Ectodermal cell (in vitro differentiated cells): ENCODE measurements around the gene NEDD9. TPM values are rescaled to one million over a fixed set of nuclear protein-coding genes. Genes with fewer than 3 reads are reported as not detected.

Source experiments
- H3K27ac ChIP-seq: 2 replicates; pipeline ENCODE4 v1.7.0; 2013; ENCODE audit warnings: mild to moderate bottlenecking, low read depth, low read length; ENCODE audit not compliant: insufficient read depth, poor library complexity, severe bottlenecking
- H3K27me3 ChIP-seq: 2 replicates; pipeline ENCODE4 v1.7.0; 2013; ENCODE audit warnings: mild to moderate bottlenecking, low read length; ENCODE audit not compliant: insufficient read depth, control insufficient read depth, poor library complexity, severe bottlenecking
- H3K36me3 ChIP-seq: one replicate; pipeline ENCODE4 v1.7.0; 2013; ENCODE audit warnings: low read length; ENCODE audit not compliant: control insufficient read depth, insufficient read depth
- H3K4me1 ChIP-seq: one replicate; pipeline ENCODE4 v1.7.0; 2013; ENCODE audit warnings: low read length; ENCODE audit not compliant: control insufficient read depth, insufficient read depth
- H3K4me3 ChIP-seq: 2 replicates; pipeline ENCODE4 v1.7.0; 2013; ENCODE audit warnings: low read depth, low read length, control low read depth; ENCODE audit not compliant: insufficient read depth
- H3K9me3 ChIP-seq: 2 replicates; pipeline ENCODE4 v1.7.0; 2013; ENCODE audit warnings: mild to moderate bottlenecking, low read length, moderate library complexity; ENCODE audit not compliant: control insufficient read depth
- WGBS, 2 experiments: methylation state at CpG; one replicate each; pipeline ENCODE4 v1.1.7; 2013; ENCODE audit warnings: missing lambda C conversion rate in 2 of 2; 5-methylcytosine and 5-hydroxymethylcytosine counted together
- polyA plus RNA-seq, 4 experiments: library from polyadenylated mRNA; stranded (reverse); fragments of 50-300 nt; gene quantifications; one replicate each; pipeline ENCODE4 v1.2.3, GENCODE V29; 2013

NEDD9 gene
- polyA plus RNA-seq (2013, experiment 1 of 4) = 14.2 TPM
- 13.2 TPM for polyA plus RNA-seq (2013, experiment 2 of 4)
- polyA plus RNA-seq (2013, experiment 3 of 4) = 10.4 TPM
- 12.6 TPM for polyA plus RNA-seq (2013, experiment 4 of 4)

- Histone ChIP-seq H3K27ac (peak within 1 kb of the TSS; percentile 94), H3K36me3 (no peaks in the 10 kb centered on the region), H3K4me1 (peaks cover 48% of the 10 kb centered on the region), H3K27me3 (no peaks in the 10 kb centered on the region), H3K4me3 (peak within 1 kb of the TSS; percentile 69), H3K9me3 (no peaks in the 10 kb centered on the region)
- WGBS, 2 experiments = 0 to 1% methylated on average over 24 of the region's 24 CpGs
Observed at GRCh38 chr6:11232193-11232769, at the start of gene NEDD9. Gene NEDD9 (minus strand): TSS chr6:11232668. CDS start chr6:11232515, 153 bp downstream.

GRCh38 chr6:11282245-11282644, 49.8 kb upstream of the NEDD9 start:
- no peaks in the 10 kb centered on the region for H3K27me3 ChIP-seq
- no peaks in the 10 kb centered on the region for H3K9me3 ChIP-seq
- H3K27ac ChIP-seq = no peak overlapping the region
- peaks cover 23% of the 10 kb centered on the region for H3K4me1 ChIP-seq
- no peak overlapping the region for H3K4me3 ChIP-seq
- WGBS, 2 experiments = 93 to 94% methylated on average over 2 of the region's 2 CpGs
- no peaks in the 10 kb centered on the region for H3K36me3 ChIP-seq

- H3K4me3 ChIP-seq = no peak overlapping the region
- H3K9me3 ChIP-seq = no peaks in the 10 kb centered on the region
- no peak overlapping the region for H3K27ac ChIP-seq
- WGBS, 2 experiments = 94 to 96% methylated on average over 4 of the region's 4 CpGs
- H3K4me1 ChIP-seq = peaks cover 30% of the 10 kb centered on the region
- H3K36me3 ChIP-seq = no peaks in the 10 kb centered on the region
- H3K27me3 ChIP-seq = no peaks in the 10 kb centered on the region
Observed at GRCh38 chr6:11280394-11280793, 47.9 kb upstream of the NEDD9 start.

- Histone ChIP-seq H3K27me3 (no peaks in the 10 kb centered on the region), H3K27ac (no peak overlapping the region), H3K36me3 (no peaks in the 10 kb centered on the region), H3K4me3 (no peak overlapping the region), H3K9me3 (no peaks in the 10 kb centered on the region), H3K4me1 (peaks cover 30% of the 10 kb centered on the region)
- WGBS, 2 experiments = 93 to 98% methylated on average over 17 of the region's 17 CpGs
Observed at GRCh38 chr6:11279284-11279689, 46.8 kb upstream of the NEDD9 start.

- Histone ChIP-seq H3K4me3 (no peak overlapping the region), H3K9me3 (no peaks in the 10 kb centered on the region), H3K27me3 (no peaks in the 10 kb centered on the region), H3K27ac (no peak overlapping the region), H3K36me3 (no peaks in the 10 kb centered on the region), H3K4me1 (peaks cover 30% of the 10 kb centered on the region)
- WGBS, 2 experiments = 83 to 84% methylated on average over 6 of the region's 6 CpGs
Observed at GRCh38 chr6:11278207-11278559, 45.7 kb upstream of the NEDD9 start.

GRCh38 chr6:11277275-11278206, 45.1 kb upstream of the NEDD9 start:
- H3K27me3 ChIP-seq = no peaks in the 10 kb centered on the region
- no peak overlapping the region for H3K4me3 ChIP-seq
- H3K36me3 ChIP-seq = no peaks in the 10 kb centered on the region
- H3K9me3 ChIP-seq = no peaks in the 10 kb centered on the region
- H3K4me1 ChIP-seq = peaks cover 30% of the 10 kb centered on the region
- WGBS, 2 experiments = 66 to 72% methylated on average over 14 of the region's 14 CpGs
- no peak overlapping the region for H3K27ac ChIP-seq

GRCh38 chr6:11276911-11277274, 44.4 kb upstream of the NEDD9 start:
- no peak overlapping the region for H3K27ac ChIP-seq
- WGBS, 2 experiments = 83 to 93% methylated on average over 4 of the region's 4 CpGs
- no peaks in the 10 kb centered on the region for H3K36me3 ChIP-seq
- H3K4me1 ChIP-seq = peaks cover 30% of the 10 kb centered on the region
- H3K4me3 ChIP-seq = no peak overlapping the region
- H3K27me3 ChIP-seq = no peaks in the 10 kb centered on the region
- no peaks in the 10 kb centered on the region for H3K9me3 ChIP-seq

- no peak overlapping the region for H3K4me3 ChIP-seq
- peaks cover 30% of the 10 kb centered on the region for H3K4me1 ChIP-seq
- no peaks in the 10 kb centered on the region for H3K36me3 ChIP-seq
- WGBS, 2 experiments = 89 to 92% methylated on average over 8 of the region's 8 CpGs
- no peaks in the 10 kb centered on the region for H3K27me3 ChIP-seq
- no peaks in the 10 kb centered on the region for H3K9me3 ChIP-seq
- no peak overlapping the region for H3K27ac ChIP-seq
Observed at GRCh38 chr6:11276228-11276627, 43.8 kb upstream of the NEDD9 start.

GRCh38 chr6:11275598-11275997, 43.1 kb upstream of the NEDD9 start:
- Histone ChIP-seq H3K4me1 (peaks cover 30% of the 10 kb centered on the region), H3K27me3 (no peaks in the 10 kb centered on the region)
- 86 to 91% methylated on average over 2 to 4 of the region's 4 CpGs for WGBS, 2 experiments

GRCh38 chr6:11273406-11274065, 41.1 kb upstream of the NEDD9 start:
- Histone ChIP-seq H3K4me3 (no peak overlapping the region), H3K9me3 (no peaks in the 10 kb centered on the region), H3K4me1 (peaks cover 19% of the 10 kb centered on the region), H3K27ac (no peak overlapping the region), H3K36me3 (no peaks in the 10 kb centered on the region), H3K27me3 (no peaks in the 10 kb centered on the region)
- WGBS, 2 experiments = 93 to 94% methylated on average over 19 of the region's 19 CpGs

More at GRCh38 chr6:11275598-11275997, 43.1 kb upstream of the NEDD9 start:
- Histone ChIP-seq H3K36me3 (no peaks in the 10 kb centered on the region), H3K9me3 (no peaks in the 10 kb centered on the region), H3K4me3 (no peak overlapping the region), H3K27ac (no peak overlapping the region)
